HL-60 (cell line): Measurements from ENCODE around the gene FUZ.

Source experiments
- DNase-seq, 2 experiments: peaks; one replicate each; pipeline ENCODE4 v3.0.0-alpha.2; 2010 to 2020; ENCODE audit warnings: low read depth in 1 of 2, low spot score in 1 of 2
- H3K27ac ChIP-seq: fragments of 250-450 bp; sonication (Bioruptor Pico); replicated peaks from 2 replicates; pipeline ENCODE4 v1.5.1; 2020; ENCODE audit warnings: mild to moderate bottlenecking, moderate library complexity
- H3K27me3 ChIP-seq: fragments of 250-450 bp; sonication (Bioruptor Pico); 2 replicates; pipeline ENCODE4 v1.5.1; 2021; ENCODE audit warnings: mild to moderate bottlenecking, moderate library complexity; ENCODE audit not compliant: insufficient read depth, poor library complexity, severe bottlenecking
- H3K4me3 ChIP-seq: replicated peaks from 2 replicates; pipeline ENCODE4 v1.5.1; 2011; ENCODE audit warnings: mild to moderate bottlenecking, control low read depth, low read length; ENCODE audit not compliant: insufficient read depth
- CTCF ChIP-seq: IDR thresholded peaks from one replicate; pipeline ENCODE4 v1.5.1; 2011; ENCODE audit warnings: low read length, control low read depth, inconsistent platforms; ENCODE audit not compliant: insufficient read depth
- GABPA ChIP-seq: IDR thresholded peaks from 2 replicates; pipeline ENCODE4 v1.6.1; 2012; ENCODE audit warnings: low read depth
- POLR2AphosphoS5 ChIP-seq: IDR thresholded peaks from 2 replicates; pipeline ENCODE4 v1.6.1; 2012; ENCODE audit warnings: low read depth
- REST ChIP-seq: IDR thresholded peaks from 2 replicates; pipeline ENCODE4 v1.6.1; 2012; ENCODE audit warnings: low read depth; ENCODE audit not compliant: insufficient replicate concordance
- SPI1 ChIP-seq: IDR thresholded peaks from 2 replicates; pipeline ENCODE4 v1.6.1; 2012; ENCODE audit warnings: low read depth, mild to moderate bottlenecking, borderline replicate concordance

The FUZ gene

GRCh38 chr19:49767967-49768581 lies 45.0 kb downstream of the FUZ start:
- H3K27me3 ChIP-seq, result no peaks in the 10 kb centered on the region
- peak overlapping the region; percentile 80; the same call in 1 of the 2 replicates for H3K27ac ChIP-seq
- DNase-seq, result no peak
- TF ChIP-seq SPI1, result no peak
- TF ChIP-seq POLR2AphosphoS5, result no peak
- TF ChIP-seq REST, result no peak
- TF ChIP-seq CTCF, result no peak
- TF ChIP-seq GABPA, result no peak
- H3K4me3 ChIP-seq, result peak overlapping the region; percentile 93

GRCh38 chr19:49767381-49767780 lies 45.7 kb downstream of the FUZ start:
- no peaks in the 10 kb centered on the region for H3K27me3 ChIP-seq
- H3K27ac ChIP-seq, result peak overlapping the region; percentile 80
- no peak for TF ChIP-seq REST
- TF ChIP-seq CTCF, result no peak
- TF ChIP-seq GABPA, result no peak
- no peak for TF ChIP-seq POLR2AphosphoS5
- no peak for TF ChIP-seq SPI1
- DNase-seq, result peak in 1 of 2 experiments; percentile 35
- peak overlapping the region; percentile 93 for H3K4me3 ChIP-seq

- DNase-seq, result no peak
- Histone ChIP-seq H3K27me3 (no peaks in the 10 kb centered on the region), H3K4me3 (peak within 1 kb of the TSS; percentile 93), H3K27ac (peak within 1 kb of the TSS; percentile 86)
- no peak for TF ChIP-seq SPI1
- TF ChIP-seq GABPA, result no peak
- TF ChIP-seq REST, result no peak
- no peak for TF ChIP-seq CTCF
- no peak for TF ChIP-seq POLR2AphosphoS5
Measured at GRCh38 chr19:49766930-49767299, 46.2 kb downstream of the FUZ start, which contains the start of gene AP2A1. Gene AP2A1 (plus strand): TSS chr19:49767001. CDS start chr19:49767134, 133 bp downstream.
